SHP77 treated with DMSO at 0.1 percent for 48 hours (cell line): ENCODE data around the gene LRP8.

ENCODE experiments used
- DNase-seq: peaks from one replicate; lab custom pipeline; 2025; lab: John Stamatoyannopoulos, UW

Gene LRP8

GRCh38 chr1:53339736-53340635 lies 12.1 kb upstream of the LRP8 start:
- DNase-seq, result no peak

GRCh38 chr1:53338423-53338822 lies 10.6 kb upstream of the LRP8 start:
- DNase-seq, result no peak

GRCh38 chr1:53337499-53337898 lies 9.6 kb upstream of the LRP8 start:
- DNase-seq, result no peak

- no peak for DNase-seq
Observed at GRCh38 chr1:53336146-53336545, 8.3 kb upstream of the LRP8 start.

- DNase-seq, result no peak
Observed at GRCh38 chr1:53335661-53336060, 7.8 kb upstream of the LRP8 start.

GRCh38 chr1:53334781-53335180 lies 6.9 kb upstream of the LRP8 start:
- DNase-seq, result no peak

GRCh38 chr1:53334312-53334711 lies 6.4 kb upstream of the LRP8 start:
- DNase-seq, result no peak

GRCh38 chr1:53332833-53333232 lies 5.0 kb upstream of the LRP8 start:
- DNase-seq, result no peak

GRCh38 chr1:53332186-53332564 lies 4.3 kb upstream of the LRP8 start:
- no peak for DNase-seq

GRCh38 chr1:53331446-53332185 lies 3.7 kb upstream of the LRP8 start:
- no peak for DNase-seq

- DNase-seq, result no peak
Observed at GRCh38 chr1:53330819-53331218, 2.9 kb upstream of the LRP8 start.

- peak; percentile 25 for DNase-seq
Observed at GRCh38 chr1:53328541-53329499, 950 bp upstream of the LRP8 start.

- DNase-seq, result peak; percentile 6
Observed at GRCh38 chr1:53327182-53327913, 522 bp downstream of the LRP8 start.

- no peak for DNase-seq
Observed at GRCh38 chr1:53326598-53327181, 1.2 kb downstream of the LRP8 start.

GRCh38 chr1:53326088-53326597 lies 1.7 kb downstream of the LRP8 start:
- peak; percentile 85 for DNase-seq

- no peak for DNase-seq
Observed at GRCh38 chr1:53325326-53326087, 2.4 kb downstream of the LRP8 start.

- no peak for DNase-seq
Observed at GRCh38 chr1:53324728-53325297, 3.1 kb downstream of the LRP8 start.

GRCh38 chr1:53324321-53324720 lies 3.5 kb downstream of the LRP8 start:
- DNase-seq, result no peak

- no peak for DNase-seq
Observed at GRCh38 chr1:53323316-53323715, 4.6 kb downstream of the LRP8 start.
